HG02970 (cell line): ENCODE measurements around the gene MEOX2.

Experiments used
- ATAC-seq: cut with Tn5 transposase; IDR thresholded peaks from one replicate; pipeline ENCODE4 v1.9.1; 2021; ENCODE audit warnings: mild to moderate bottlenecking, moderate library complexity, moderate number of reproducible peaks; ENCODE audit not compliant: unreplicated experiment, low FRiP score

Gene MEOX2

GRCh38 chr7:15682111-15682510 is 4.4 kb downstream of the MEOX2 start:
- ATAC-seq, result no peak

GRCh38 chr7:15681631-15682030 is 4.9 kb downstream of the MEOX2 start:
- ATAC-seq, result no peak

- no peak for ATAC-seq
Measured at GRCh38 chr7:15681186-15681585, 5.3 kb downstream of the MEOX2 start.

DNA sequence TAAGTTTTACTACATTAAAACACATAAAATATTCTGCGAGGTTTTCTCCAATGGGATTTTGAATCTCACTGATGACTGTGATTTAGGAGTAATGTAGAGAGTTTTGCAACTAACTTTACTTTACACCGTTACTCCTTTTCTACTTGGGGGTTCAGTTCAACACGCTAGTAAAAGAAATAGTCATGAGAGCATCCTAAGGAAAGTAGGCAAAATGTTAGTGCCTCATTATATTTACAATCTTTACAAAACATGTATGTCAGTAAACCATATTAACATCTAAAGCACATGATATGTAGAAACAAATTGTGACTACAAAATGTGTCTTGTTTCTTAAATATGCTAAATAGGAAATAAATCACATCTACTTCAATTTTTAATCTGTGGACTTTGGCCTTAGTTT is 6.0 kb downstream of the MEOX2 start:
- ATAC-seq, result no peak

DNA sequence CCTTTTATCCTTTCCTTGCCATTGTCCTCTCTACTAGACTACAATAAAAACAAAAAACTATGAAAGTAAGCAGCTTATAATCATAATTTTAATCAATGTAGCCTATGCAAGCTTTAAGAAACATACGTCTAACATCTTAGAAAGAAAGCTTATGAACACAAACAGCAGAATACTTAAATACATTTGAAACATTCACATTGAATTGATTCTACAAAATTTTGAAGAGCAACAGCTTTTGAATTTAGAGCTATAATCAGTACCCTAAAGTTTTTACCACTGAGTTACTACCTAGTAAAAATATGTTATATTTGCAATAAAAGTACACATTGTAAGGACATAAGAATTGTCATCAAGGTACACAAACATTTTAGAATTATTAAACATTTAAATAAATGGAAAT is 7.2 kb downstream of the MEOX2 start:
- no peak for ATAC-seq

DNA sequence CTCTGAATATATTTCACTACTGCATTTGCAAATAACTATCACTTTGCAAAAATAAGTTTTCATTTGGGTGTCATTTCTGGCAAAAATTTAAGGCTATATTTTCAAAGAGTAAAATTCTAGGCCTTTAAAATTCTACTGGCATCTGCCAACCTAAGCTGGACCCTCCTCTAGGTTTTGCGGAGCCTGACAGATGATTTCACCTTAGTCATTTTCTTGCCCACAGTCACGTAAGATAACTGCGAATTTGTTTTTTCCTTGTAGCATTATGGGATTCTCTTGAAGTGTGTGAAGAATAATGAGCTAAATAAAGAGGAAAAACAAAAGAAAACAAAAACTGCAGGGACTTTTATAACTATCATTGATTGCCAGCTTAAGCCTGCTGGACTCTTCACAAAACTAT is 7.8 kb downstream of the MEOX2 start:
- ATAC-seq, result no peak

DNA sequence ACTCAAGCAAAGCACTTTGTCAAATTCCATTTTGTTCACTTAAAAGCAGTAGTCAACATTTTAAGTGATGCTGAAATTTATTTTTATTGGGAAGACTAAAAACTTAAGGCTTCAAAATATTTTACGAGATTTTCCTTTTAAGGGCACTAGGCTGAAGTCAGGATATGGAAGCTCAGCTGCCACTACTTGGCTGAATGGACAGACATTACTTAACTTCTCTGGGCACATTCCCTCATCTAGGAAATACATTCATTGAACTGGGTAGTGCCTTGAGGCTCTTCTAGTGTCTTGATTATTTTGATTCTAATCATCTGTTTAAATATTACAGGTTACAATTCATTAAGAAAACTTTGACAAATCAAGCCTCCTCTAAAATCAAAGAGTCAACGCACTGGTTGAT is 11.1 kb downstream of the MEOX2 start:
- no peak for ATAC-seq

DNA sequence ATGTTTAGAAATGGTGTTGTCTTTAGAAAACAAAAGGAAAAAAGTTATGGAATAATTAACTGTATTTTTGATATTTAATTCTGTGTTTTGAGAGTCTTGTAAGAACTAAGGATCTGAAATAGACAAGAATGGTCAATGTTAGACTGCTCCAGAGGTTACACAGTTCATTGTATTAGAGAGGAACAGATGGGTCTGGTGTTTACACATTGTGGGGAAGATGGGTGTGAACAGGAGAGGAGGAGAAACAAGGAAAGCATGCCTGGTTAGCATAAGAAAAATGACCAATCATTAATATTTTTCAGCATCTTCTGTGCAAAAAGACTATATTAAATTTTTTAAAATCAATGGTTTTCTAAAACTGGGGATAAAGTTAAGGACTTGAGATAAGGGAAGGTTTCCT is 11.9 kb downstream of the MEOX2 start:
- ATAC-seq, result no peak

- no peak for ATAC-seq
Measured at GRCh38 chr7:15669443-15670090, 16.9 kb downstream of the MEOX2 start.

DNA sequence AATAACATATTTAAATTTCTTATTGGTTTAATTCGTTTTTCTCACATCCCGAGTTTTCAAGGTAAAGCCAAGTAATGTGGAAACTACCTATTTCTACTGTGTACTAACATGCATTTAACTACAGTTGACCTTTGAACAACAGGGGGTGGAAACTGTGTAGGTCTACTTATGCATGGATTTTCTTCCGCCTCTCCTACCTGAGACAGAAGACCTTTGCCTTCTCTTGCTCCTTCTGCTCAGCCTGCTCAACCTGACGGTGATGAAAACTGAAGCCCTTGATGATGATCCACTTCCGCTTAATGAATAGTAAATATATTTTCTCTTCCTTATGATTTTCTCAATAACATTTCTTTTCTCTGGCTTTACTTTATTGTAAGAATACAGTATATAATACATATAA is 18.5 kb downstream of the MEOX2 start:
- ATAC-seq, result no peak

DNA sequence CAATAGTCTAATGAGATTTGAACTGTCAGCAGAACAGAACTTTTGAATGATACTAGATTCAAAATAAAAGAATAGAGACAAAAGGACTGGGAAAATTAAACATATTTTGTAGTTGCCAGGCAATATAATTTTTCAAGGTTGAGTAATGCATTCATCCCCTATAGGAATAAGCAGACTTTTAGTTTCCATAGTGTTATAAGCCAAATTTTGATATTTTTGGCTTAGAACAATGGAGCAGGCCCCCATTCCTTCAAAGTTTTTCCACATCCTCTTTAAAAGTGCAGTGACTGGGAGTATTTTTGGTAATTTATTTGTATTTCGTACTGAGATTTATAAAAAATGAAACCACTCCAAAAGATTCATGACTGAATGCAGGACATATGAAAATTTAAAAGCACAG is 24.0 kb downstream of the MEOX2 start:
- ATAC-seq, result no peak

DNA sequence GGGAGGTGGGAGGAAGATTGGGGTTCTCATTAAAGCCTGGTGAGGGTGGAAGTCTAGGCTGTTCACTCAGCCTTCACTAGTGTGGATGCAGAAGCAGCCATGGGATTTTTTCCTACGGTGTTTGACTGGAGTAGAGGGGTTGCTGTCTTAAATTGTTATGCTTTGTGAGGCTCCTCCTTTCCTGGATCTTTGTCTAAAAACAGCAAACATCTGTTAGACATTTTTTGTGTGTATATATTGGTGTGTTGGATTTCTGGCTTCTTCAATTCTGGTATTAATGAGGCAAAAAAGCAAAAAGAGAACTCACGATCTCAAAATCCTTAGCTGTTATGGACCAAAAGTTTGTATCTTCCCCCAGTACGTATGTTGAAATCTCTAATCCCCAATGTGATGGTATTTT is 28.2 kb downstream of the MEOX2 start:
- no peak for ATAC-seq

GRCh38 chr7:15652776-15653290 is 33.6 kb downstream of the MEOX2 start:
- no peak for ATAC-seq

- ATAC-seq, result no peak
Measured at GRCh38 chr7:15651693-15652092, 34.8 kb downstream of the MEOX2 start.

GRCh38 chr7:15650787-15651186 is 35.7 kb downstream of the MEOX2 start:
- ATAC-seq, result no peak

GRCh38 chr7:15648461-15648961 is 38.0 kb downstream of the MEOX2 start:
- ATAC-seq, result no peak

GRCh38 chr7:15647309-15647708 is 39.2 kb downstream of the MEOX2 start:
- no peak for ATAC-seq

DNA sequence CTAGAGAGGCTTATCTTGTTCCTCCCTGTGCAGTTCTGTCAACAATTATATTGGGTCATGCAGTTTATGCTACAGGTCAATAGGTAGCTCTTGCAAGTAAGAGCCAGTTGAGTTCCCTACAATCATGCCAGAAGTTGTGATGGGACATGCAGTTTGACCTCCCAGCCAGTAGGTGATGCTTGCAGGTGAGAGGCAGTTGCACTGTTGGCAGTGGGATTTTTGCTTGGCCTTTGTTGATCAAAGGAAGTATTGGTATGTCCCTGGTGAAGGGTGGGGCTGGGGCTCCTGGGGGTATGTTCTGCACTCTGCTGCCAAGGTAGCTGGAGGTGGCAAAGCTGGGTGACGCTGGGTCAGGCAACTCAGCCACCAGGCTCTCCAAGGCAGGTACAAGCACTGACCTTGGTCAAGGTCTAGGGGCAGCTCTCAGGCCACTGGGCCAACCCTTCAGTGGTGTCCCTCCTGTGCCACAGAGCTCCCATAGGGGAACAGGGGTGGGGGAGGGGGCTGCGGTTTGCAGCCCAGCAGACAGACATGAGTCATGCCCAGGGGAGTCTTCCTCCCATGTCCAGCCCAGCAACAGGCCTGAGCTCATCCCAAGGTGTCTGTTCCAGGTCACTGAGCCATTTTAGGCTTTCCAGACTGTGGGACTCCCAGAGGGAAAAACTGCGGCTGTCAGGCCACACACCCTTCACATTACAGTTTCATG is 43.3 kb downstream of the MEOX2 start:
- no peak for ATAC-seq

DNA sequence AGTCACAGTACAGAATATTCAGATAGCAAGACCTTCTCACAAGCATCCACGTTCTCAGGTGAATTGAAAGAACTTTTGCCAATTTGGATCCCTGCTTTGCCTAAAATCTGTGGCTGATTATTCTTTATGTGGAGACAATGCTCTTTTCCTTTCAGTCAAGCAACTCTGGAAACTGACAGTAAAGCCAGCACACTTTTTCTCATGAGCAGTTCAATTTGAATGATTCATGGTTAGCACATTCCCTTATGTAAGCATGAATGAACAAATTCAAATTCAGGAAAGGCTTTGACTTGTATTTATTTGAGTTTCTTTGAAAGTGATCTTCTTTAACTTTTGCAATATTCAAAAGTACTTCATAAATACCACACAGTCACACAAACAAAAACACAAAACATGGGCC is 57.6 kb downstream of the MEOX2 start:
- no peak for ATAC-seq

GRCh38 chr7:15626041-15626440 is 60.4 kb downstream of the MEOX2 start:
- no peak for ATAC-seq

DNA sequence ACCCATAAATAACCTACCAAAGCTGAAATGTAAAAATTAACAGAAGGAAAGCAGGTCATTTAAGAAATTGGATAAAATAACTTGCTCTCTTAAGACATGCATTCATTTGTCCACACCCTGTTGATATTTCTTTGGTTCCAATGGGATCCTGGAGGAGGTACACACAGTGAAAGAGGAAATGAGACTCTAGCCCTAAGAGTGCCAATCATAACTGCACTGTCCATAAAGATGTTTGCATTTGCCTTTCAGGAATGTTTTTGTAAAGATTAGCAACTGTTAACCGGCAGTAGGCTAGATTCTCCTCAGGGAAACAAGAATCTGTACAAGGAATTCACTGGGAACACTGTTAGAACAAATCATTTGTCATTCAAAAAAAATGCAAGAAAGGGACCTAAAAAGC is 61.0 kb downstream of the MEOX2 start:
- ATAC-seq, result no peak

GRCh38 chr7:15621468-15621867 is 65.0 kb downstream of the MEOX2 start:
- no peak for ATAC-seq
